Fibroblast of lung (primary cell): ENCODE results near the gene RPL34. TPM values are rescaled to one million over a fixed set of nuclear protein-coding genes. Genes with fewer than 3 reads are reported as not detected.

Source experiments
- DNase-seq, 2 donors: peaks; one replicate each; pipeline versions ENCODE4 v3.0.0 to v3.0.0-alpha.2; 2010; ENCODE audit warnings: low read depth in 2 of 2
- H2AFZ ChIP-seq: 2 replicates; pipeline ENCODE4 v1.5.1; 2012; ENCODE audit warnings: low read length, control low read depth, inconsistent platforms
- H3K27ac ChIP-seq: 2 replicates; pipeline ENCODE4 v1.5.1; 2011; ENCODE audit warnings: low read length, control low read depth; ENCODE audit not compliant: insufficient read depth
- H3K27me3 ChIP-seq: 2 replicates; pipeline ENCODE4 v1.5.1; 2011; ENCODE audit warnings: mild to moderate bottlenecking, low read length; ENCODE audit not compliant: control insufficient read depth, insufficient read depth
- H3K36me3 ChIP-seq: 2 replicates; pipeline ENCODE4 v1.5.1; 2011; ENCODE audit warnings: low read length; ENCODE audit not compliant: control insufficient read depth, insufficient read depth
- H3K4me1 ChIP-seq: 2 replicates; pipeline ENCODE4 v1.5.1; 2011; ENCODE audit warnings: low read length; ENCODE audit not compliant: control insufficient read depth, insufficient read depth; ENCODE audit errors: extremely low read depth
- H3K4me2 ChIP-seq: 2 replicates; pipeline ENCODE4 v1.5.1; 2011; ENCODE audit warnings: low read length, control low read depth; ENCODE audit not compliant: insufficient read depth; ENCODE audit errors: extremely low read depth
- H3K4me3 ChIP-seq, 4 experiments: fragments of 200-600 bp in 1 of 4; sonication (generic) in 1 of 4; replicated peaks in 1 of 4; 2 replicates each; pipeline ENCODE4 v1.5.1; 2011 to 2016; ENCODE audit warnings: low read length in 4 of 4, low read depth in 3 of 4, mild to moderate bottlenecking in 3 of 4, control low read depth in 2 of 4, inconsistent platforms in 1 of 4, mixed read lengths in 1 of 4; ENCODE audit not compliant: insufficient read depth in 1 of 4; ENCODE audit errors: control extremely low read depth in 1 of 4
- H3K79me2 ChIP-seq: 2 replicates; pipeline ENCODE4 v1.5.1; 2012; ENCODE audit warnings: mild to moderate bottlenecking, low read length, inconsistent platforms; ENCODE audit not compliant: control insufficient read depth, insufficient read depth
- H3K9ac ChIP-seq: 2 replicates; pipeline ENCODE4 v1.5.1; 2011; ENCODE audit warnings: mild to moderate bottlenecking, low read length, control low read depth; ENCODE audit not compliant: insufficient read depth
- H3K9me3 ChIP-seq: 2 replicates; pipeline ENCODE4 v1.5.1; 2012; ENCODE audit warnings: low read depth, low read length; ENCODE audit not compliant: control insufficient read depth, insufficient read depth
- H4K20me1 ChIP-seq: 2 replicates; pipeline ENCODE4 v1.5.1; 2011; ENCODE audit warnings: low read length; ENCODE audit not compliant: control insufficient read depth, insufficient read depth; ENCODE audit errors: extremely low read depth
- CTCF ChIP-seq, 2 donors: IDR thresholded peaks in 1 of 2; conservative IDR thresholded peaks in 1 of 2; 1 replicate in 1 of 2; 2 replicates in 1 of 2; pipeline ENCODE4 v1.5.1; 2011 to 2012; ENCODE audit warnings: low read length in 2 of 2, control low read depth in 1 of 2, inconsistent platforms in 1 of 2, low read depth in 1 of 2, mild to moderate bottlenecking in 1 of 2
- EZH2 ChIP-seq: IDR thresholded peaks from 2 replicates; pipeline ENCODE4 v1.5.1; 2012; ENCODE audit warnings: low read length, control low read depth, mild to moderate bottlenecking; ENCODE audit errors: missing control alignments
- polyA plus RNA-seq, 2 donors: library from polyadenylated mRNA; depleted of rRNA in 1 of 2; stranded (reverse) in 1 of 2; unstranded in 1 of 2; fragments of >200 nt; gene quantifications; 2 replicates each; pipeline ENCODE4 v1.2.1, GENCODE V29; 2011 to 2012; ENCODE audit warnings: missing spikeins in 1 of 2
- total RNA-seq: library from RNA; depleted of rRNA; stranded (reverse); fragments of >200 nt; gene quantifications from 2 replicates; pipeline ENCODE4 v1.2.1, GENCODE V29; 2014

RPL34 gene
- total and polyA plus RNA-seq, 2 donors (not counting 1 experiment from before 2014, with no cell fraction given): 625 to 1,935 TPM

DNA sequence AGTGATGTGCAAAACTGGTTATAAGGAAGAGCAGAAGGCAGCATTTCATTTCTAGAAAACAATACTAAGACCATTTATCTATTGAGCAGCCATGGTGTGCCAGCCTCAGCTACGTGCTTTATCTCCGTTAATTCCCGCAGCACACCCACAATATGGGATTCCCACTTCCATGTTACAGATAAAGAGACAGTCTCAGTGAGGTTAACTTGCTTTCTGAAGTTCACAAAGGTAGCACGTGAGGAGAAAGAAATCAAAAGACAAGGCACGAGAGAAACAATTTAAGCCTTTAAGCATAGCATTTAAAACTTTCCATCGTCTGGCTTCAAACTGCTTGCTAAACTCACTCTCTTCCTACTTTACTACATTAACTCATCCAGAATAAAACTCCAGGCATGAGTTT lies 8.0 kb upstream of the RPL34 start:
- Histone ChIP-seq H3K79me2 (no peaks in the 10 kb centered on the region), H3K9me3 (no peaks in the 10 kb centered on the region), H2AFZ (no peak overlapping the region), H3K36me3 (no peaks in the 10 kb centered on the region), H3K4me2 (no peak overlapping the region), H3K9ac (no peak overlapping the region), H3K27me3 (no peaks in the 10 kb centered on the region), H3K4me3 (no peak overlapping the region), H3K4me1 (no peaks in the 10 kb centered on the region), H4K20me1 (no peaks in the 10 kb centered on the region), H3K27ac (no peak overlapping the region)
- DNase-seq: no peak
- TF ChIP-seq CTCF (conservative IDR thresholded peaks at IDR 0.05 in 1 of 2, IDR thresholded peaks at IDR 0.05 in 1 of 2; ENCODE audit: low read depth in 1 of 2, low read length in 2 of 2) (no peak), EZH2 (no peak)

GRCh38 chr4:108619372-108620100 lies 840 bp upstream of the RPL34 start:
- peak overlapping the region; percentile 95 for H3K27ac ChIP-seq
- DNase-seq: no peak
- peak overlapping the region; percentile 5 for H3K9ac ChIP-seq

More at GRCh38 chr4:108619372-108620100, 840 bp upstream of the RPL34 start:
- peak overlapping the region; percentile 97 for H2AFZ ChIP-seq
- no peak for TF ChIP-seq CTCF (conservative IDR thresholded peaks at IDR 0.05 in 1 of 2, IDR thresholded peaks at IDR 0.05 in 1 of 2; ENCODE audit: low read depth in 1 of 2, low read length in 2 of 2)
- no peak for TF ChIP-seq EZH2
- no peaks in the 10 kb centered on the region for H3K9me3 ChIP-seq
- peaks cover 11% of the 10 kb centered on the region for H3K4me1 ChIP-seq
- H3K27me3 ChIP-seq: no peaks in the 10 kb centered on the region
- peak overlapping the region; percentile 73 to 100 (median 92) for H3K4me3 ChIP-seq
- H4K20me1 ChIP-seq: no peaks in the 10 kb centered on the region
- peak overlapping the region; percentile 86 for H3K4me2 ChIP-seq
- peaks cover 39% of the 10 kb centered on the region for H3K79me2 ChIP-seq
- peaks cover 16% of the 10 kb centered on the region for H3K36me3 ChIP-seq
